Kidney (tissue), 14 donors: ENCODE measurements around the gene NEK8. TPM values are rescaled to one million over a fixed set of nuclear protein-coding genes. Genes with fewer than 3 reads are reported as not detected.

Source experiments
- DNase-seq, 5 donors: peaks; one replicate each; pipeline ENCODE4 v3.0.0-alpha.2; 2013 to 2020
- FAIRE-seq: peaks from 2 replicates; lab custom pipeline; 2012; peaks lifted over from hg19 to GRCh38; lab: Jason Lieb, UNC
- H3K27ac ChIP-seq, 2 donors: one replicate each; pipeline ENCODE4 v1.7.0; 2013; ENCODE audit warnings: low read depth in 2 of 2, low read length in 2 of 2, inconsistent platforms in 1 of 2
- H3K27me3 ChIP-seq: one replicate; pipeline ENCODE4 v1.7.1; 2013; ENCODE audit warnings: low read length, inconsistent platforms; ENCODE audit not compliant: control insufficient read depth, insufficient read depth
- H3K36me3 ChIP-seq, 3 donors: one replicate each; pipeline versions ENCODE4 v1.7.0 to v1.7.1; 2013; ENCODE audit warnings: low read length in 3 of 3, control low read depth in 1 of 3, inconsistent platforms in 1 of 3; ENCODE audit not compliant: insufficient read depth in 3 of 3, control insufficient read depth in 2 of 3
- H3K4me1 ChIP-seq, 3 donors: one replicate each; pipeline versions ENCODE4 v1.7.0 to v1.7.1; 2013; ENCODE audit warnings: low read length in 3 of 3, inconsistent platforms in 1 of 3, low read depth in 1 of 3; ENCODE audit not compliant: control insufficient read depth in 2 of 3, insufficient read depth in 2 of 3
- H3K4me3 ChIP-seq, 3 donors: one replicate each; pipeline versions ENCODE4 v1.7.0 to v1.8.1; 2013; ENCODE audit warnings: low read length in 3 of 3, control low read depth in 1 of 3, inconsistent platforms in 1 of 3
- H3K9ac ChIP-seq, 3 donors: one replicate each; pipeline versions ENCODE4 v1.7.0 to v1.7.1; 2013; ENCODE audit warnings: low read length in 3 of 3, control low read depth in 1 of 3, inconsistent platforms in 1 of 3
- H3K9me3 ChIP-seq, 3 donors: one replicate each; pipeline versions ENCODE4 v1.7.0 to v1.7.1; 2013; ENCODE audit warnings: low read length in 3 of 3, control low read depth in 1 of 3, inconsistent platforms in 1 of 3; ENCODE audit not compliant: control insufficient read depth in 2 of 3, insufficient read depth in 1 of 3
- intact Hi-C: fragments of 100-400 bp; cut with DNase I; formaldehyde crosslinking; loops from one replicate; pipeline ENCODE4 v1.11.1; 2022
- polyA plus RNA-seq: library from polyadenylated mRNA; stranded (reverse); fragments of 350-450 nt; fragmentation: Illumina TruSeq; extraction: RNeasy Lipid Tissue Mini Kit (QIAGEN cat#74804); gene quantifications from one replicate; pipeline ENCODE4 v1.2.3, GENCODE V29; 2014; ENCODE audit warnings: low read depth, low replicate concordance; ENCODE audit not compliant: insufficient read depth
- total RNA-seq: library from RNA; stranded (reverse); fragmentation: NEBNext Ultra II Directional; extraction: Animal tissue kit (Norgen Biotek cat#: 25700); gene quantifications from one replicate; pipeline ENCODE4 v1.2.1, GENCODE V29; 2021
- TF ChIP-seq, protein P1 (sequence below): IDR thresholded peaks from 3 replicates; pipeline ENCODE4 v1.5.1; 2012; ENCODE audit warnings: mild to moderate bottlenecking, moderate library complexity, borderline replicate concordance; ENCODE audit not compliant: insufficient read depth; ENCODE audit errors: extremely low read depth
- donor health status: control.
- donor health status: control.
- donor health status: control.
- donor health status: control.
- donor health status: control.
- donor health status: DM: yes; HTN: yes; CAD: no.
- donor health status: Normal renal cell carcinoma (clear cell type).

Gene NEK8
- total and polyA plus RNA-seq, 2 donors from 2014 or later = 4.7 to 20.6 TPM

DNA sequence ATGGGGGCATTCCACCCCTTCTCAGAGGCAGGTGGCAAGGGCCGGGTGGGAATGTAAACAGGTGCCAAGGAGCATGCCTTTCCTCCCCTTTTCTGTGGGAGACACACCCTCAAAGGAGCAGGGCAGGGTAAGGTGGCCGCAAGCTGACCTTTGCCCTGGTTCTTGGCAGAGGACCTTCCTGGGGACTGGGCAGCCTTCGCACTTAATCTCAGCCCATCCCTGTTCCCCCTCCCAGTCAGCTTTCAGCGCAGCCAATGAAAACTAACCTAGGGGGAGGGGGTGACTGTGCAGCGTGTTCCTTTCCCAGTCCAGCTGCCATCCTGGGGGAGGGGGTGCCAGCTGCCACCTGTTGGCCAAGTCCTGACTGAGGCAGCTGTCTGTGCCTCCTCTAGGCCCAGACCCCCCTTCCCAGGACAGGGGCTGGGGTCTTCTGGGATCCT is 18.0 kb downstream of the NEK8 start:
- intact Hi-C loops = no loop called here
- H3K4me1 ChIP-seq = peaks cover 3 to 59% (median 42%) of the 10 kb centered on the region in 3 donors
- peak; percentile 55 to 91 (median 76) for DNase-seq
- H3K4me3 ChIP-seq = peak overlapping the region in 2 of 3 donors; percentile 36 to 97
- H3K27me3 ChIP-seq = no peaks in the 10 kb centered on the region
- no peak for FAIRE-seq
- TF ChIP-seq, protein P1, sequence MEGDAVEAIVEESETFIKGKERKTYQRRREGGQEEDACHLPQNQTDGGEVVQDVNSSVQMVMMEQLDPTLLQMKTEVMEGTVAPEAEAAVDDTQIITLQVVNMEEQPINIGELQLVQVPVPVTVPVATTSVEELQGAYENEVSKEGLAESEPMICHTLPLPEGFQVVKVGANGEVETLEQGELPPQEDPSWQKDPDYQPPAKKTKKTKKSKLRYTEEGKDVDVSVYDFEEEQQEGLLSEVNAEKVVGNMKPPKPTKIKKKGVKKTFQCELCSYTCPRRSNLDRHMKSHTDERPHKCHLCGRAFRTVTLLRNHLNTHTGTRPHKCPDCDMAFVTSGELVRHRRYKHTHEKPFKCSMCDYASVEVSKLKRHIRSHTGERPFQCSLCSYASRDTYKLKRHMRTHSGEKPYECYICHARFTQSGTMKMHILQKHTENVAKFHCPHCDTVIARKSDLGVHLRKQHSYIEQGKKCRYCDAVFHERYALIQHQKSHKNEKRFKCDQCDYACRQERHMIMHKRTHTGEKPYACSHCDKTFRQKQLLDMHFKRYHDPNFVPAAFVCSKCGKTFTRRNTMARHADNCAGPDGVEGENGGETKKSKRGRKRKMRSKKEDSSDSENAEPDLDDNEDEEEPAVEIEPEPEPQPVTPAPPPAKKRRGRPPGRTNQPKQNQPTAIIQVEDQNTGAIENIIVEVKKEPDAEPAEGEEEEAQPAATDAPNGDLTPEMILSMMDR = no peak
- H3K27ac ChIP-seq = peak overlapping the region; percentile 95 to 96
- H3K36me3 ChIP-seq = peaks cover 10 to 36% (median 11%) of the 10 kb centered on the region in 3 donors
- no peaks in the 10 kb centered on the region for H3K9me3 ChIP-seq
- H3K9ac ChIP-seq = peak overlapping the region in 1 of 3 donors; percentile 98

DNA sequence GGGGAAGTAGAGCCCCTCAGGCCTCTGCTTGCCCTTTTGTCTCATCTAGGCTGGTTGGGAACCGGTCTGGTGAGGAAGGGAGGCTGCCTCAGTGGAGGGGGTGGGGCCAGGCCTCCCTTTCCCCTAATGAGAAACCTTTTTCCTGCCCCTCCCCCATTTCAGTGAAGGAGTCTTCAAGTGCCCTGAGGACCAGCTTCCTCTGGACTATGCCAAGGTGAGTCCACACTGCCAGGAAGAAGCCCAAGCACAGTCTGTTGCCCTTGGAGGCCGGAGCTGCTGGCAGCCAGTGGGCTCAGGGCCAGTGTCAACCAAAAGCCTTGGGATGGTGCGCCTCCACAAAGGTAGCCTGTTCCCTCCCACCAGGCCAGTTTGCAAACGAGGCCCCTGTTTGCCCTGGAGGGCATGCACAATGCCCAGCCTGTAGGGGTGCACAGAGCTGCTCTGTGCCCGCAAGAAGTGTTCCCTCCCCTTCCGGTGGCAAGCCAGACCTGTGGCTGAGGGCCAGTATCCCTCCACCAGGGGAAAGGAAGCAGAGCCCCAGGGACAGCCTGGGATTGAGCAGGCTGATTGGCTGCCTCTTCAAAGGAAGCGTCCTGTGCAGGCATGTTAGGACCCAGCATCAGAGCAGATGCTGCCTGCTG is 18.6 kb downstream of the NEK8 start:
- H3K9ac ChIP-seq = peak overlapping the region in 1 of 3 donors; percentile 98
- H3K4me1 ChIP-seq = peaks cover 3 to 59% (median 42%) of the 10 kb centered on the region in 3 donors
- intact Hi-C loops = no loop called here
- no peaks in the 10 kb centered on the region for H3K27me3 ChIP-seq
- peaks cover 10 to 36% (median 11%) of the 10 kb centered on the region in 3 donors for H3K36me3 ChIP-seq
- TF ChIP-seq, protein P1 = no peak
- peak overlapping the region; percentile 95 to 96 for H3K27ac ChIP-seq
- peak overlapping the region in 1 of 3 donors; percentile 97 for H3K4me3 ChIP-seq
- peak in 2 of 5 donors; percentile 46 to 92 for DNase-seq
- H3K9me3 ChIP-seq = no peaks in the 10 kb centered on the region
- no peak for FAIRE-seq

DNA sequence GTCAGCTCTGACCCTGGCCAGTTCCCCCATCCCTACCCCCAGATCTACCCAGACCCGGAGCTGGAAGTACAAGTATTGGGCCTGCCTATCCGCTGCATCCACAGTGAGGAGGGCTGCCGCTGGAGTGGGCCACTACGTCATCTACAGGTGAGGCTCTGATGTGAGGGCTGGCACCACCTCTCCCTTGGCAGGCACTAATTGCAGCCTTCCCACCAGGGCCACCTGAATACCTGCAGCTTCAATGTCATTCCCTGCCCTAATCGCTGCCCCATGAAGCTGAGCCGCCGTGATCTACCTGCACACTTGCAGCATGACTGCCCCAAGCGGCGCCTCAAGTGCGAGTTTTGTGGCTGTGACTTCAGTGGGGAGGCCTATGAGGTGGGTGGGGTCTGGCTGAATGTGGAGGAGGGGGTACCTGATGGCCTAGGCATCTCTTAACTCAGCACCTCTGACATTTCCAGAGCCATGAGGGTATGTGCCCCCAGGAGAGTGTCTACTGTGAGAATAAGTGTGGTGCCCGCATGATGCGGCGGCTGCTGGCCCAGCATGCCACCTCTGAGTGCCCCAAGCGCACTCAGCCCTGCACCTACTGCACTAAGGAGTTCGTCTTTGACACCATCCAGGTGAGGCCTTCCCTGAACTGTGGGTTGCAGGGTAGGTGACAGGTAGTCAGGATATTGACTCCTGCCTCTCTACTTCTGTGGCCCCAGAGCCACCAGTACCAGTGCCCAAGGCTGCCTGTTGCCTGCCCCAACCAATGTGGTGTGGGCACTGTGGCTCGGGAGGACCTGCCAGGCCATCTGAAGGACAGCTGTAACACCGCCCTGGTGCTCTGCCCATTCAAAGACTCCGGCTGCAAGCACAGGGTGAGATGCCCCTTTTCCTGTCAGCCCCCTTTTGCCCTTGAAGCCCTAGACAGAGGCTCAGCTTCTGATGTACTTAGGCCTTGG is 19.5 kb downstream of the NEK8 start:
- H3K4me1 ChIP-seq = peaks cover 3 to 58% (median 42%) of the 10 kb centered on the region in 3 donors
- no peak for FAIRE-seq
- TF ChIP-seq, protein P1 = no peak
- H3K27ac ChIP-seq = peak overlapping the region in 1 of 2 donors; percentile 95
- intact Hi-C loops = no loop called here
- peak overlapping the region in 1 of 3 donors; percentile 97 for H3K4me3 ChIP-seq
- H3K27me3 ChIP-seq = no peaks in the 10 kb centered on the region
- peaks cover 10 to 36% (median 14%) of the 10 kb centered on the region in 3 donors for H3K36me3 ChIP-seq
- H3K9ac ChIP-seq = peak overlapping the region in 1 of 3 donors; percentile 46
- no peaks in the 10 kb centered on the region for H3K9me3 ChIP-seq
- peak in 2 of 5 donors; percentile 44 to 71 for DNase-seq
